Measurements from ENCODE around the gene RFTN1. TPM values are rescaled to one million over a fixed set of nuclear protein-coding genes. Genes with fewer than 3 reads are reported as not detected.

RFTN1 gene
- total RNA-seq, 1 experiment from 2014 or later: 2.2 TPM

DNA sequence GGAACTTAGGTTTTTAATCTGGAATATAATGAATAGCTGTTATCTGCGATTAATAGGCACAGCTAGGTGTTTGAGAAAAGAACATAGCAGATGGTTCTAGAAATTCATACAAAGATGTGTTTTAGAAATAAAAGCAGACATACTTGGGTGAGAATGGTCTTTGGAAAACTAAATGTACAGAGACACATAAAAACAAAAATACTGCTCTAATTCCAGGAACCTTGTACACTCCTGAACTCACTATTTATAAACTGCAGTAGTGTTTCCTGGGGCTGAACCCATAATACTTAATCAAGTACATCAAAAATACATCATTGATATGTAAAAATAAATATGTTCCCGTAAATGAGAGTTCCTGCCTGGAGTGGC lies 143.0 kb downstream of the RFTN1 start:
- no peak overlapping the region; a peak in 1 of 7 replicates for H3K27ac Mint-ChIP-seq
- TF ChIP-seq, protein P1, sequence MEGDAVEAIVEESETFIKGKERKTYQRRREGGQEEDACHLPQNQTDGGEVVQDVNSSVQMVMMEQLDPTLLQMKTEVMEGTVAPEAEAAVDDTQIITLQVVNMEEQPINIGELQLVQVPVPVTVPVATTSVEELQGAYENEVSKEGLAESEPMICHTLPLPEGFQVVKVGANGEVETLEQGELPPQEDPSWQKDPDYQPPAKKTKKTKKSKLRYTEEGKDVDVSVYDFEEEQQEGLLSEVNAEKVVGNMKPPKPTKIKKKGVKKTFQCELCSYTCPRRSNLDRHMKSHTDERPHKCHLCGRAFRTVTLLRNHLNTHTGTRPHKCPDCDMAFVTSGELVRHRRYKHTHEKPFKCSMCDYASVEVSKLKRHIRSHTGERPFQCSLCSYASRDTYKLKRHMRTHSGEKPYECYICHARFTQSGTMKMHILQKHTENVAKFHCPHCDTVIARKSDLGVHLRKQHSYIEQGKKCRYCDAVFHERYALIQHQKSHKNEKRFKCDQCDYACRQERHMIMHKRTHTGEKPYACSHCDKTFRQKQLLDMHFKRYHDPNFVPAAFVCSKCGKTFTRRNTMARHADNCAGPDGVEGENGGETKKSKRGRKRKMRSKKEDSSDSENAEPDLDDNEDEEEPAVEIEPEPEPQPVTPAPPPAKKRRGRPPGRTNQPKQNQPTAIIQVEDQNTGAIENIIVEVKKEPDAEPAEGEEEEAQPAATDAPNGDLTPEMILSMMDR (conservative IDR thresholded peaks at IDR 0.05): no peak
- Histone ChIP-seq H2BK12ac (ENCODE audit: insufficient read length, low read depth, low read length) (no peak overlapping the region), H2AK5ac (ENCODE audit: insufficient read length, low read length) (no peak overlapping the region), H4K91ac (ENCODE audit: insufficient read length, low read depth, low read length) (no peak overlapping the region), H3K56ac (ENCODE audit: insufficient read length, low read depth, low read length) (no peak overlapping the region), H3K4me2 (ENCODE audit: insufficient read depth, insufficient read length, low read length) (no peak overlapping the region), H2BK120ac (ENCODE audit: low read depth, low read length, poor library complexity, severe bottlenecking) (no peak overlapping the region), H3K79me1 (ENCODE audit: insufficient read depth, low read depth, low read length, poor library complexity, severe bottlenecking) (no peaks in the 10 kb centered on the region), H4K20me1 (ENCODE audit: control insufficient read depth, insufficient read depth, insufficient read length) (no peaks in the 10 kb centered on the region), H3K79me2 (ENCODE audit: insufficient read depth, low read length) (no peaks in the 10 kb centered on the region), H3K9me3 (ENCODE audit: control insufficient read depth, low read depth, low read length) (no peaks in the 10 kb centered on the region), H3K27ac (ENCODE audit: insufficient read length, low read depth, low read length) (no peak overlapping the region), H2AFZ (ENCODE audit: low read length) (no peak overlapping the region), H4K5ac (ENCODE audit: insufficient read length, low read depth, low read length) (no peak overlapping the region), H2BK20ac (ENCODE audit: low read depth, low read length, poor library complexity, severe bottlenecking) (no peak overlapping the region), H3K4ac (ENCODE audit: low read depth, low read length) (no peak overlapping the region), H3K9ac (ENCODE audit: extremely low read depth, insufficient read length, low read length) (no peak overlapping the region), H2BK15ac (ENCODE audit: low read depth, low read length) (no peak overlapping the region), H3K14ac (ENCODE audit: insufficient read depth, low read length) (no peak overlapping the region), H2BK5ac (ENCODE audit: insufficient read length, low read length) (no peak overlapping the region), H4K8ac (replicated peaks; ENCODE audit: insufficient read length, low read depth, low read length) (no peak overlapping the region), H3K27me3 (ENCODE audit: insufficient read depth, low read length) (no peaks in the 10 kb centered on the region), H3K23ac (ENCODE audit: insufficient read length, low read depth, low read length) (no peak overlapping the region), H3K18ac (ENCODE audit: insufficient read length, low read depth, low read length) (no peak overlapping the region), H3T11ph (ENCODE audit: low read length) (no peak overlapping the region), H3K23me2 (ENCODE audit: insufficient read length, low read depth, low read length, poor library complexity, severe bottlenecking) (no peaks in the 10 kb centered on the region), H3K4me1 (ENCODE audit: insufficient read depth, low read length) (peaks cover 4% of the 10 kb centered on the region)
- H3K36me3 Mint-ChIP-seq (ENCODE audit: insufficient read depth in 1 of 3, low read depth in 3 of 3): peaks cover 0 to 2% (median 0%) of the 10 kb centered on the region in 3 experiments; a peak in 1 of 7 replicates
- H3K4me3 Mint-ChIP-seq: no peak overlapping the region
- H3K9me3 Mint-ChIP-seq: no peaks in the 10 kb centered on the region; a peak in 1 of 5 replicates
- DNase-seq: no peak
- no peaks in the 10 kb centered on the region; the same call in 1 of the 2 replicates for H3K27me3 Mint-ChIP-seq (ENCODE audit: low read depth)
- peaks cover 30 to 46% of the 10 kb centered on the region in 2 experiments for H3K4me1 Mint-ChIP-seq
- no CpG with 5 or more reads among the region's 2 CpGs for WGBS (ENCODE audit: extremely low coverage, insufficient read length, low lambda C conversion rate)
